Measurements from ENCODE around the gene FGF5.

- no peak for TF ChIP-seq POLR2A (IDR thresholded peaks at IDR 0.05)
- peak in 3 of 6 experiments; percentile 5 to 40 (median 12) for TF ChIP-seq CTCF (IDR thresholded peaks at IDR 0.05)
These were observed 69.3 kb downstream of the FGF5 start, which contains the start of gene CFAP299 for GRCh38 chr4:80335554-80336358.
